Tibial nerve (tissue), 3 donors: ENCODE data around the gene BPIFB2.

Experiments used
- CTCF ChIP-seq, 5 experiments: fragments of 200-600 bp in 3 of 5; fragments of 450-650 bp in 2 of 5; sonication (generic) in 3 of 5; IDR thresholded peaks; one replicate each; pipeline ENCODE4 v1.5.1; 2016 to 2019; ENCODE audit warnings: antibody characterized with exemption in 5 of 5, mild to moderate bottlenecking in 3 of 5, moderate library complexity in 2 of 5
- POLR2A ChIP-seq, 2 donors: fragments of 450-650 bp; IDR thresholded peaks; one replicate each; pipeline ENCODE4 v1.6.1; 2017; ENCODE audit warnings: antibody characterized with exemption in 2 of 2, mild to moderate bottlenecking in 2 of 2, moderate library complexity in 2 of 2

- TF ChIP-seq CTCF (IDR thresholded peaks at IDR 0.05), result no peak
- no peak for TF ChIP-seq POLR2A (IDR thresholded peaks at IDR 0.05)
Observed at GRCh38 chr20:33015114-33015484, 7.6 kb downstream of the BPIFB2 start.
